ENCODE results near the gene COL8A2. TPM values are rescaled to one million over a fixed set of nuclear protein-coding genes. Genes with fewer than 3 reads are reported as not detected.

Gene COL8A2
- polyA plus RNA-seq, 3 donors: 0.90 to 3.0 (median 1.6) TPM

- peak within 1 kb of the TSS; percentile 89 for H2AFZ ChIP-seq (ENCODE audit: insufficient read depth, low read depth, low read length, poor library complexity, severe bottlenecking)
- H3K9me3 ChIP-seq (replicated peaks in 1 of 2; ENCODE audit: control insufficient read depth in 1 of 2, insufficient read depth in 1 of 2, low read length in 2 of 2): no peaks in the 10 kb centered on the region
- peaks cover 0 to 6% of the 10 kb centered on the region in 2 donors for H3K36me3 ChIP-seq (replicated peaks in 1 of 2; ENCODE audit: control insufficient read depth in 1 of 2, insufficient read depth in 2 of 2, low read length in 2 of 2)
- peak within 1 kb of the TSS; percentile 87 to 91 (median 87) for H3K4me3 ChIP-seq (replicated peaks in 1 of 3; ENCODE audit: low read depth in 2 of 3, low read length in 3 of 3)
- DNase-seq: peak; percentile 100
- Mint-ChIP-seq H3K27ac (peak within 1 kb of the TSS; percentile 98 to 100 (median 99)), H3K27me3 (ENCODE audit: low read depth in 3 of 3) (peaks cover 0 to 2% (median 0%) of the 10 kb centered on the region in 3 donors), H3K4me1 (peaks cover 59% of the 10 kb centered on the region), H3K36me3 (peaks cover 4 to 6% of the 10 kb centered on the region in 2 donors), H3K9me3 (peaks cover 0 to 3% (median 0%) of the 10 kb centered on the region in 7 donors), H3K4me3 (peak within 1 kb of the TSS; percentile 93 to 98)
- TF ChIP-seq, protein P1, sequence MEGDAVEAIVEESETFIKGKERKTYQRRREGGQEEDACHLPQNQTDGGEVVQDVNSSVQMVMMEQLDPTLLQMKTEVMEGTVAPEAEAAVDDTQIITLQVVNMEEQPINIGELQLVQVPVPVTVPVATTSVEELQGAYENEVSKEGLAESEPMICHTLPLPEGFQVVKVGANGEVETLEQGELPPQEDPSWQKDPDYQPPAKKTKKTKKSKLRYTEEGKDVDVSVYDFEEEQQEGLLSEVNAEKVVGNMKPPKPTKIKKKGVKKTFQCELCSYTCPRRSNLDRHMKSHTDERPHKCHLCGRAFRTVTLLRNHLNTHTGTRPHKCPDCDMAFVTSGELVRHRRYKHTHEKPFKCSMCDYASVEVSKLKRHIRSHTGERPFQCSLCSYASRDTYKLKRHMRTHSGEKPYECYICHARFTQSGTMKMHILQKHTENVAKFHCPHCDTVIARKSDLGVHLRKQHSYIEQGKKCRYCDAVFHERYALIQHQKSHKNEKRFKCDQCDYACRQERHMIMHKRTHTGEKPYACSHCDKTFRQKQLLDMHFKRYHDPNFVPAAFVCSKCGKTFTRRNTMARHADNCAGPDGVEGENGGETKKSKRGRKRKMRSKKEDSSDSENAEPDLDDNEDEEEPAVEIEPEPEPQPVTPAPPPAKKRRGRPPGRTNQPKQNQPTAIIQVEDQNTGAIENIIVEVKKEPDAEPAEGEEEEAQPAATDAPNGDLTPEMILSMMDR (IDR thresholded peaks at IDR 0.05): peak; percentile 82
- peak within 1 kb of the TSS; percentile 92 for H3K9ac ChIP-seq (ENCODE audit: insufficient read depth, low read length, poor library complexity, severe bottlenecking)
- H3K27ac ChIP-seq (ENCODE audit: low read depth in 1 of 2, low read length in 2 of 2): peak within 1 kb of the TSS; percentile 100
- H4K20me1 ChIP-seq (ENCODE audit: insufficient read depth, low read length): peaks cover 18% of the 10 kb centered on the region
- under 1% methylated on average over 62 of the region's 62 CpGs for WGBS (ENCODE audit: insufficient coverage)
- peak within 1 kb of the TSS; percentile 88 for H3K4me2 ChIP-seq (replicated peaks; ENCODE audit: extremely low read depth, low read length, poor library complexity, severe bottlenecking)
- no peaks in the 10 kb centered on the region for H3K27me3 ChIP-seq (ENCODE audit: control insufficient read depth in 2 of 2, insufficient read depth in 2 of 2, low read length in 2 of 2)
- intact Hi-C loops (cut with micrococcal nuclease): loop anchor here (1.0 to 5.0 kb wide), 5 partner anchors 39 to 135 kb away; partner anchors contain the start of gene THRAP3 (in 2 of the 2)
- H3K79me2 ChIP-seq (ENCODE audit: insufficient read depth, low read length): peaks cover 49% of the 10 kb centered on the region
- H3K4me1 ChIP-seq (ENCODE audit: control insufficient read depth in 1 of 2, insufficient read depth in 2 of 2, low read length in 2 of 2): peaks cover 47 to 58% of the 10 kb centered on the region in 2 donors
Observed at GRCh38 chr1:36149237-36149972, 24.4 kb upstream of the COL8A2 start, which contains the start of gene TRAPPC3. TRAPPC3 (minus strand) TSS chr1:36149486; CDS start chr1:36149378, 108 bp downstream.

GRCh38 chr1:36148821-36149236 is 23.8 kb upstream of the COL8A2 start:
- H3K36me3 ChIP-seq (replicated peaks in 1 of 2; ENCODE audit: control insufficient read depth in 1 of 2, insufficient read depth in 2 of 2, low read length in 2 of 2): peaks cover 0 to 6% of the 10 kb centered on the region in 2 donors
- peak overlapping the region; percentile 87 to 91 (median 87) for H3K4me3 ChIP-seq (replicated peaks in 1 of 3; ENCODE audit: low read depth in 2 of 3, low read length in 3 of 3)
- H3K79me2 ChIP-seq (ENCODE audit: insufficient read depth, low read length): peaks cover 52% of the 10 kb centered on the region
- TF ChIP-seq, protein P1 (IDR thresholded peaks at IDR 0.05): no peak
- 1% methylated on average over 14 of the region's 16 CpGs for WGBS (ENCODE audit: insufficient coverage)
- intact Hi-C loops (cut with micrococcal nuclease): loop anchor here (1.0 to 5.0 kb wide), 5 partner anchors 39 to 136 kb away; partner anchors contain the start of gene THRAP3 (in 2 of the 2)
- peak overlapping the region; percentile 92 for H3K9ac ChIP-seq (ENCODE audit: insufficient read depth, low read length, poor library complexity, severe bottlenecking)
- no peaks in the 10 kb centered on the region for H3K9me3 ChIP-seq (replicated peaks in 1 of 2; ENCODE audit: control insufficient read depth in 1 of 2, insufficient read depth in 1 of 2, low read length in 2 of 2)
- H3K4me2 ChIP-seq (replicated peaks; ENCODE audit: extremely low read depth, low read length, poor library complexity, severe bottlenecking): peak overlapping the region; percentile 88
- Mint-ChIP-seq H3K9me3 (peaks cover 0 to 3% (median 0%) of the 10 kb centered on the region in 7 donors), H3K4me1 (peaks cover 55% of the 10 kb centered on the region), H3K27me3 (ENCODE audit: low read depth in 3 of 3) (peaks cover 0 to 2% (median 0%) of the 10 kb centered on the region in 3 donors), H3K4me3 (peak overlapping the region; percentile 93 to 98), H3K27ac (peak overlapping the region; percentile 98 to 100 (median 99)), H3K36me3 (peaks cover 2 to 8% of the 10 kb centered on the region in 2 donors)
- peaks cover 23% of the 10 kb centered on the region for H4K20me1 ChIP-seq (ENCODE audit: insufficient read depth, low read length)
- no peaks in the 10 kb centered on the region for H3K27me3 ChIP-seq (ENCODE audit: control insufficient read depth in 2 of 2, insufficient read depth in 2 of 2, low read length in 2 of 2)
- peak overlapping the region; percentile 83 to 100 for H3K27ac ChIP-seq (ENCODE audit: low read depth in 1 of 2, low read length in 2 of 2)
- peak overlapping the region; percentile 89 for H2AFZ ChIP-seq (ENCODE audit: insufficient read depth, low read depth, low read length, poor library complexity, severe bottlenecking)
- DNase-seq: no peak
- H3K4me1 ChIP-seq (ENCODE audit: control insufficient read depth in 1 of 2, insufficient read depth in 2 of 2, low read length in 2 of 2): peaks cover 47 to 55% of the 10 kb centered on the region in 2 donors

Measured in CD14-positive monocyte (primary cell).